Astrocyte (in vitro differentiated cells and primary cell): ENCODE data around the gene ANKAR.
"Not testable (repeated sequence)": the region's sequence is repeated elsewhere in the genome, so short reads cannot be mapped to it uniquely, and the experiment has no call there.

Experiments
- CTCF ChIP-seq: IDR thresholded peaks from 2 replicates; pipeline ENCODE4 v1.5.1; 2011; ENCODE audit warnings: low read depth, mild to moderate bottlenecking, inconsistent platforms, low read length, moderate library complexity; ENCODE audit not compliant: insufficient read depth
- EZH2 ChIP-seq: IDR thresholded peaks from 2 replicates; pipeline ENCODE4 v1.6.1; 2012; ENCODE audit warnings: mild to moderate bottlenecking, low read length, inconsistent platforms; ENCODE audit not compliant: insufficient read depth

GRCh38 chr2:189717593-189717992, 43.1 kb downstream of the ANKAR start:
- not testable (repeated sequence) for TF ChIP-seq EZH2, CTCF
